NCI-H1436 (cell line): ENCODE results near the gene CERK.
"Not testable (repeated sequence)": the region's sequence is repeated elsewhere in the genome, so short reads cannot be mapped to it uniquely, and the experiment has no call there.

ENCODE experiments used
- DNase-seq: peaks from one replicate; lab custom pipeline; 2025; lab: John Stamatoyannopoulos, UW

CERK gene

DNA sequence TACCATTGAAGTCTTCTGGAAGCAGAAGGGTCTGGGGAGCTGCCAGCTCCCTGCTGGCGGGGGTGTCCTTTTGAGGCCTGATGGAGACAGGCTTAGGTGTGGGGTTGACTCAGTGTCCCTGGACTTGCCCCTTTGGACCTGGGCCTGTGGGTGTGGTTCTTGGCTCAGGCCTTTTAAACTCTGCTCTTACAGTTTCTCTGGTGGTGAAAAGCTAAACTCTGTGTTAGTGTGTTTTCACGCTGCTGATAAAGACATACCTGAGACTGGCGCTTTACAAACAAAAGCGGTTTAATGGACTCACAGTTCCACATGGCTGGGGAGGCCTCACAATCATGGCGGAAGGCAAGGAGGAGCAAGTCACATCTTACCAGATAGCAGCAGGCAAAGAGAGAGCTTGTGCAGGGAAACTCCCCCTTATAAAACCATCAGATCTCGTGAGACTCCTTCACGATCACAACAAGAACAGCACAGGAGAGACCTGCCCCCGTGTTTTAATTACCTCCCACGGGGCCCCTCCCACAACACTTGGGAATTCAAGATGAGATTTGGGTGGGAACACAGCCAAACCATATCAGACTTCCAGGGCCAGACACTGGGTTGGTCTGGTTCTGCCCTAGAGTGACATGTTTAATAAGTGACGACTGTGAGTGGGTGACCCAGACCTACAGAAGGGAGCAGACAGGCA lies 91.4 kb downstream of the CERK start:
- DNase-seq = peak; percentile 19

DNA sequence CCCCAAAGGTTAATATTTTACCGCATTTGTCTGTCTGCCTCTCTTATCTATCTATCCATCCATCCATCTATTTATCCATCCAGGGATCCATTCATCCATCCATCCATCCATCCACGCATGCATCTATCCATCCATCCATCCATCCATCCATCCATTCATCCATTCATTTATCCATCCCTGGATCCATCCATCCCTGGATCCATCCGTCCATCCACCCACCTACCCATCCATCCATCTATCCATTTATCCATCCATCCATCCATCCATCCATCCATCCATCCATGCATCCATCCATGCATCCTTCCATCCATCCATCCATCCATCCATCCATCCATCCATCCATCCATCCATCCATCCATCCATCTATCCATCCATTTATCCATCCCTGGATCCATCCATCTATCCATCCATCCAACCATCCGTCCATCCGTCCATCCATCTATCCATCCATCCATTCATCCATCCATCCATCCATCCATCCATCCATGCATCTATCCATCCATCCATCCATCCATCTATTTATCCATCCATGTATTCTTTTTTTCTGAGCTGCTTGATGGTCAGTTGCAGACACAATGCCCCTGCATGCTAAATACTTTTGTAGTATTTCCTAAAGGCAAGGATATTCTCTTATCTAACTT lies 95.1 kb downstream of the CERK start:
- not testable (repeated sequence) for DNase-seq

GRCh38 chr22:46641811-46642266 lies 96.2 kb downstream of the CERK start:
- no peak for DNase-seq

DNA sequence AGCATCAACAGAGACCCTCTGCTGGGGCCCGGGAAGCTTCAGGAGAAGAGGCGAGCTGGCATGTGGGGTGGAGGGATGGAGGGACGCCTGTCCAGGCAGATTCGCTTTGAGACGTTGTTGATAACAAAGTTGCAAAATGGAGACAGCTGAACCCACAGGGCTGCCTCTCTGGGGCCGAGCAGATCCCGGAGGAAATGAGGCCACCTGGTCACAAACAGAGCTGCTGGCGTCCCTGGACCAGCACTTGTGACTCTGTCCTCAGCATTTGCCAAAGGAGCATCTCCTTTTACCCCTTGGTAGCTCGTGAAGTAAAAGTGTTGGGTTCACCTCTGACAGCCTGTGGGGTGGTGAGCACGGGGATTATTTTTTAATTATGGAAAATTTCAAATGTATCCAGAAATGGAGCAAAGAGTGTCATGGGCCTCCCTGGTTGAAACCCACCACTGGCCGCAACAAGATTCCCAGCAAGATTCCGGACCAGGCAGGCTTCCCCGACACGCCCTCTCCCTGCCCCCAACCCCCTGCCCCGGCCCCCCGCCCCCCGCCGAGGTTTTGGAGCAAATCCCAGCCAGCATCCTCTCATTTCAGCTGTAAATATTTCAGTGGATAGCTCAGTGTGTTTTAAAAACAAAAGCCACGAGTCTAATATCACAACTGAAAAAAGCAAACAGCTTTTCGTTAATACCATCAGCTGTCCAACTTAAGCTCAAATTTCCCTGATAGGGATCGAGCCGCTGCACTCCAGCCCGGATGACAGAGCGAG lies 97.6 kb downstream of the CERK start:
- no peak for DNase-seq

DNA sequence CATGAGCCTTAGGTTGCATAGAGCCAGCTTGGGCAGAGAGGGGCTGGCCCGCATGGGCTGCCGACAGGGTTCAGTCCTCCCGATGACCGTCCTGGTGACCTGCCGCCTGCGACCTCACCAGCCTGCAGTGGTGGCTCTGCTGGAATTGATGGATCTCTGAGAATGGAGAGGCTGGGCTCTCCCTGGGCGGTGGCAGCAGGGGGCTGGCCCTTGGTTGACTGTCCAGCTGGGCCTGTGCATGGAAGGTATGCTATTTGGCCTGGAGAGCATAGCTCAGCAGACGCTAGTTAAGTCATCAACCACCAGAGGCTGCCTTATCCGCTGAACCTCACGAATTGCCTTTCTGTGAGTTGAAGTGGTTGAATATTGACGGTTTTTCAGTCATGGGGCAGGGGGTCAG lies 98.2 kb downstream of the CERK start:
- DNase-seq = no peak

- no peak for DNase-seq
These were observed 99.2 kb downstream of the CERK start for GRCh38 chr22:46638601-46639431.

- DNase-seq = no peak
These were observed 100.1 kb downstream of the CERK start for GRCh38 chr22:46637711-46638600.

GRCh38 chr22:46636221-46637002 lies 101.6 kb downstream of the CERK start:
- DNase-seq = no peak

GRCh38 chr22:46635756-46636155 lies 102.3 kb downstream of the CERK start:
- DNase-seq = no peak

GRCh38 chr22:46634973-46635685 lies 102.9 kb downstream of the CERK start:
- not testable (repeated sequence) for DNase-seq
